K562 (cell line): ENCODE data around the gene UBE2L6. TPM values are rescaled to one million over a fixed set of nuclear protein-coding genes. Genes with fewer than 3 reads are reported as not detected.

ENCODE experiments used
- ATAC-seq: fragments of 200-7000 bp; cut with Tn5 transposase; 3 replicates; pipeline ENCODE4 v1.9.1; 2020; ENCODE audit warnings: moderate library complexity
- BruUV-seq: library from RNA; stranded (reverse); fragments of 400-500 nt; replicated peaks from 2 replicates; lab custom pipeline; 2021; lab: Mats Ljungman, UMichigan
- CTCF ChIA-PET: fragments of 300-600 bp; formaldehyde crosslinking; extraction: SDS; loops from one replicate; lab custom pipeline; 2021; ENCODE audit warnings: low intra/inter-chr PET ratio; lab: Yijun Ruan, JAX
- POLR2A ChIA-PET: fragments of 300-600, 350-650 bp; sonication (Branson Sonifier 250); formaldehyde crosslinking; extraction: SDS; loops from one replicate; lab custom pipeline; 2021; ENCODE audit warnings: antibody characterized with exemption, inconsistent platforms; lab: Yijun Ruan, JAX
- DNase-seq, 4 experiments: peaks; one replicate each; pipeline versions ENCODE4 v3.0.0 to v3.0.0-alpha.2; 2011 to 2018; ENCODE audit warnings: low spot score in 3 of 4, mixed read lengths in 3 of 4; ENCODE audit errors: extremely low read depth in 1 of 4
- FAIRE-seq: peaks from 2 replicates; lab custom pipeline; 2011; peaks lifted over from hg19 to GRCh38; lab: Jason Lieb, UNC
- H2AFZ ChIP-seq: 2 replicates; pipeline ENCODE4 v1.6.0; 2011; ENCODE audit warnings: low read depth, low read length, control low read depth, inconsistent platforms
- H3K27ac ChIP-seq: fragments of 200-600 bp; 3 replicates; pipeline ENCODE4 v1.8.0; 2011; ENCODE audit warnings: low read depth, mild to moderate bottlenecking, control low read depth, inconsistent platforms, low read length, moderate library complexity, mixed read lengths; ENCODE audit errors: extremely low read depth
- H3K27me3 ChIP-seq, 2 experiments: fragments of 300-600 bp in 1 of 2; 2 replicates in 1 of 2; 3 replicates in 1 of 2; pipeline versions ENCODE4 v1.6.0 to v1.8.0; 2011; ENCODE audit warnings: inconsistent platforms in 2 of 2, low read length in 2 of 2, mild to moderate bottlenecking in 1 of 2, mixed read lengths in 1 of 2, moderate library complexity in 1 of 2; ENCODE audit not compliant: control insufficient read depth in 2 of 2, insufficient read depth in 2 of 2
- H3K36me3 ChIP-seq: fragments of 300-600 bp; 3 replicates; pipeline ENCODE4 v1.8.0; 2011; ENCODE audit warnings: mild to moderate bottlenecking, low read length, inconsistent platforms; ENCODE audit not compliant: control insufficient read depth, insufficient read depth
- H3K4me1 ChIP-seq, 2 experiments: fragments of 200-600 bp in 1 of 2; replicated peaks in 1 of 2; 2 replicates in 1 of 2; 3 replicates in 1 of 2; pipeline versions ENCODE4 v1.5.1 to v1.8.0; 2011; ENCODE audit warnings: inconsistent platforms in 2 of 2, low read length in 2 of 2, mild to moderate bottlenecking in 1 of 2, mixed read lengths in 1 of 2, moderate library complexity in 1 of 2; ENCODE audit not compliant: control insufficient read depth in 2 of 2, insufficient read depth in 2 of 2
- H3K4me2 ChIP-seq: 2 replicates; pipeline ENCODE4 v1.6.1; 2011; ENCODE audit warnings: low read length, control low read depth, inconsistent platforms, mixed read lengths; ENCODE audit not compliant: insufficient read depth
- H3K4me3 ChIP-seq: fragments of 200-600 bp; sonication (generic), shearing (Covaris generic); 2 replicates; pipeline ENCODE4 v1.5.1; 2016; ENCODE audit warnings: control low read depth, inconsistent platforms
- H3K79me2 ChIP-seq: fragments of 200-600 bp; 3 replicates; pipeline ENCODE4 v1.8.0; 2011; ENCODE audit warnings: low read length, inconsistent platforms; ENCODE audit not compliant: control insufficient read depth, insufficient read depth
- H3K9ac ChIP-seq, 2 experiments: 2 replicates each; pipeline versions ENCODE4 v1.6.0 to v1.6.1; 2011; ENCODE audit warnings: low read depth in 2 of 2, low read length in 2 of 2, control low read depth in 1 of 2, inconsistent platforms in 1 of 2, mild to moderate bottlenecking in 1 of 2, mixed read lengths in 1 of 2; ENCODE audit not compliant: insufficient read depth in 1 of 2
- H3K9me1 ChIP-seq: one replicate; pipeline ENCODE4 v1.6.0; 2011; ENCODE audit warnings: inconsistent platforms, mild to moderate bottlenecking, low read length, moderate library complexity; ENCODE audit not compliant: control insufficient read depth, insufficient read depth
- H3K9me3 ChIP-seq: replicated peaks from 2 replicates; pipeline ENCODE4 v1.5.1; 2011; ENCODE audit warnings: low read depth, low read length, inconsistent platforms; ENCODE audit not compliant: control insufficient read depth, insufficient read depth
- H4K20me1 ChIP-seq: replicated peaks from 2 replicates; pipeline ENCODE4 v1.6.1; 2011; ENCODE audit warnings: low read length, inconsistent platforms, mixed read lengths; ENCODE audit not compliant: control insufficient read depth, insufficient read depth
- BCOR ChIP-seq: fragments of 450-650 bp; IDR thresholded peaks from 2 replicates; pipeline ENCODE4 v1.6.1; 2016
- XRCC3 ChIP-seq: fragments of 450-650 bp; IDR thresholded peaks from 2 replicates; pipeline ENCODE4 v1.6.1; 2017; ENCODE audit warnings: mild to moderate bottlenecking, moderate library complexity
- ZFP36 ChIP-seq: fragments of 150-350 bp; IDR thresholded peaks from 2 replicates; pipeline ENCODE4 v1.6.1; 2018; ENCODE audit warnings: low read length, low read depth; ENCODE audit not compliant: partially characterized antibody
- WGBS: fragments of 100-300 bp; shearing (Covaris generic); methylation state at CpG from one replicate; pipeline ENCODE4 v1.1.6; 2016; ENCODE audit warnings: low coverage, mixed read lengths; ENCODE audit not compliant: insufficient coverage; ENCODE audit errors: missing lambda C conversion rate; 5-methylcytosine and 5-hydroxymethylcytosine counted together
- in situ Hi-C: fragments of 300-500 bp; cut with MboI; formaldehyde crosslinking; loops from 4 replicates; pipeline ENCODE4 v1.15.0; 2018; ENCODE audit warnings: inconsistent platforms, mixed read lengths
- intact Hi-C: fragments of 100-400 bp; cut with micrococcal nuclease; formaldehyde crosslinking; loops from 2 replicates; pipeline ENCODE4 v1.14.2; 2022
- polyA plus RNA-seq, 8 experiments: library from polyadenylated mRNA; depleted of rRNA in 4 of 8; stranded (reverse) in 5 of 8; unstranded in 3 of 8; fragments of >200 nt; fragmentation: Nextera tagmentation in 2 of 8; fragmentation: Illumina TruSeq in 1 of 8; extraction: Ambion mirVana in 2 of 8; extraction: Trizol in 1 of 8; gene quantifications; 2 replicates each; pipeline versions ENCODE4 v1.2.1 to v1.2.3, GENCODE V29; 2011 to 2014; ENCODE audit warnings: inconsistent platforms in 1 of 8, missing spikeins in 1 of 8
- total RNA-seq, 7 experiments: library from RNA; depleted of rRNA in 6 of 7; stranded (reverse); fragments of >200 nt in 6 of 7; fragmentation: Illumina TruSeq in 2 of 7; extraction: Trizol in 2 of 7; gene quantifications; 2 replicates each; pipeline versions ENCODE4 v1.2.1 to v1.2.3, GENCODE V29; 2011 to 2021; ENCODE audit warnings: low replicate concordance in 1 of 7
- TF ChIP-seq, protein P1 (sequence below): fragments of 250-450 bp; sonication (Bioruptor Pico); IDR thresholded peaks from 2 replicates; pipeline ENCODE4 v1.8.0; 2021; ENCODE audit warnings: borderline replicate concordance, mild to moderate bottlenecking, moderate library complexity; ENCODE audit not compliant: poor library complexity, severe bottlenecking
- TF ChIP-seq, protein P2 (sequence below): fragments of 450-650 bp; IDR thresholded peaks from 2 replicates; pipeline ENCODE4 v1.6.1; 2016; ENCODE audit warnings: low read depth
- TF ChIP-seq, protein P3 (sequence below): fragments of 250-450 bp; sonication (Bioruptor Pico); IDR thresholded peaks from 2 replicates; pipeline ENCODE4 v1.8.0; 2021; ENCODE audit warnings: moderate library complexity, mild to moderate bottlenecking, inconsistent platforms

UBE2L6 gene
- total and polyA plus RNA-seq, 9 of the 15 experiments (the other 6 are each of a cell fraction or from before 2014, with no cell fraction given) = 5.9 to 24.9 (median 9.7) TPM

DNA sequence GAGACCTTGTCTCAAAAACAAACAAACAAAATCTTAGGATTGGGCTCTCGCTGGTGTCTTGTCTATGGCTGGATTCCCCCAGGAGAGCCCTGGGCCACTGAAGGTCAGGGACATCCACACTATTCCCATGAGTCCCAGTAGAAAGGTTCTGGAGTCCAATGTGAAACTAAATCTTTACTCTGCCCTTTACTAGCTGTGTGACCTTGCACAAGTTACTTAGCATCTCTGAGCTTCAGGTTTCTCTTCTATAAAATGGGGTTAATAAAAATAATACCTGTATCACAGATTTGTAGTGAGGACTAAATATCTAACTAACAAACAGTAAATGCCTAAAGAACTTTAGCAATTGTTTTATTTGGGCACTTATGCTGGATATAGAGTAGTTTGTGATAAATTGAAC lies 61.0 kb downstream of the UBE2L6 start:
- intact Hi-C loops (no loop called here), in situ Hi-C loops (no loop called here)
- H3K27me3 ChIP-seq = no peaks in the 10 kb centered on the region
- H3K9me1 ChIP-seq = no peaks in the 10 kb centered on the region
- no peaks in the 10 kb centered on the region for H3K4me1 ChIP-seq
- peaks cover 18% of the 10 kb centered on the region for H3K79me2 ChIP-seq
- DNase-seq = no peak
- H3K9ac ChIP-seq = no peak overlapping the region
- ChIA-PET CTCF (no interaction called here), POLR2A (interaction anchor here (0.7 to 1.4 kb wide), 4 partner anchors 9 to 266 kb away, joined by 3 to 7 read pairs (median 4); partner anchors contain the start of gene SLC43A1)
- peaks cover 5% of the 10 kb centered on the region; the same call in 1 of the 2 replicates for H4K20me1 ChIP-seq
- no peak overlapping the region for H3K4me2 ChIP-seq
- WGBS = 100% methylated on average over 1 of the region's 1 CpG
- no peak overlapping the region for H2AFZ ChIP-seq
- no peaks in the 10 kb centered on the region for H3K9me3 ChIP-seq
- H3K4me3 ChIP-seq = no peak overlapping the region
- peaks cover 50% of the 10 kb centered on the region for H3K36me3 ChIP-seq
- H3K27ac ChIP-seq = no peak overlapping the region
- ATAC-seq = no peak
- peak; percentile 37 for FAIRE-seq
- no TSS peak for BruUV-seq
- TF ChIP-seq, protein P1, sequence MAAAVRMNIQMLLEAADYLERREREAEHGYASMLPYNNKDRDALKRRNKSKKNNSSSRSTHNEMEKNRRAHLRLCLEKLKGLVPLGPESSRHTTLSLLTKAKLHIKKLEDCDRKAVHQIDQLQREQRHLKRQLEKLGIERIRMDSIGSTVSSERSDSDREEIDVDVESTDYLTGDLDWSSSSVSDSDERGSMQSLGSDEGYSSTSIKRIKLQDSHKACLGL (CRISPR knock-in tag) = no peak
- TF ChIP-seq XRCC3 (no peak), ZFP36 (peak; percentile 23), BCOR (peak; percentile 35; the same call in 1 of the 2 replicates)
- TF ChIP-seq, protein P2, sequence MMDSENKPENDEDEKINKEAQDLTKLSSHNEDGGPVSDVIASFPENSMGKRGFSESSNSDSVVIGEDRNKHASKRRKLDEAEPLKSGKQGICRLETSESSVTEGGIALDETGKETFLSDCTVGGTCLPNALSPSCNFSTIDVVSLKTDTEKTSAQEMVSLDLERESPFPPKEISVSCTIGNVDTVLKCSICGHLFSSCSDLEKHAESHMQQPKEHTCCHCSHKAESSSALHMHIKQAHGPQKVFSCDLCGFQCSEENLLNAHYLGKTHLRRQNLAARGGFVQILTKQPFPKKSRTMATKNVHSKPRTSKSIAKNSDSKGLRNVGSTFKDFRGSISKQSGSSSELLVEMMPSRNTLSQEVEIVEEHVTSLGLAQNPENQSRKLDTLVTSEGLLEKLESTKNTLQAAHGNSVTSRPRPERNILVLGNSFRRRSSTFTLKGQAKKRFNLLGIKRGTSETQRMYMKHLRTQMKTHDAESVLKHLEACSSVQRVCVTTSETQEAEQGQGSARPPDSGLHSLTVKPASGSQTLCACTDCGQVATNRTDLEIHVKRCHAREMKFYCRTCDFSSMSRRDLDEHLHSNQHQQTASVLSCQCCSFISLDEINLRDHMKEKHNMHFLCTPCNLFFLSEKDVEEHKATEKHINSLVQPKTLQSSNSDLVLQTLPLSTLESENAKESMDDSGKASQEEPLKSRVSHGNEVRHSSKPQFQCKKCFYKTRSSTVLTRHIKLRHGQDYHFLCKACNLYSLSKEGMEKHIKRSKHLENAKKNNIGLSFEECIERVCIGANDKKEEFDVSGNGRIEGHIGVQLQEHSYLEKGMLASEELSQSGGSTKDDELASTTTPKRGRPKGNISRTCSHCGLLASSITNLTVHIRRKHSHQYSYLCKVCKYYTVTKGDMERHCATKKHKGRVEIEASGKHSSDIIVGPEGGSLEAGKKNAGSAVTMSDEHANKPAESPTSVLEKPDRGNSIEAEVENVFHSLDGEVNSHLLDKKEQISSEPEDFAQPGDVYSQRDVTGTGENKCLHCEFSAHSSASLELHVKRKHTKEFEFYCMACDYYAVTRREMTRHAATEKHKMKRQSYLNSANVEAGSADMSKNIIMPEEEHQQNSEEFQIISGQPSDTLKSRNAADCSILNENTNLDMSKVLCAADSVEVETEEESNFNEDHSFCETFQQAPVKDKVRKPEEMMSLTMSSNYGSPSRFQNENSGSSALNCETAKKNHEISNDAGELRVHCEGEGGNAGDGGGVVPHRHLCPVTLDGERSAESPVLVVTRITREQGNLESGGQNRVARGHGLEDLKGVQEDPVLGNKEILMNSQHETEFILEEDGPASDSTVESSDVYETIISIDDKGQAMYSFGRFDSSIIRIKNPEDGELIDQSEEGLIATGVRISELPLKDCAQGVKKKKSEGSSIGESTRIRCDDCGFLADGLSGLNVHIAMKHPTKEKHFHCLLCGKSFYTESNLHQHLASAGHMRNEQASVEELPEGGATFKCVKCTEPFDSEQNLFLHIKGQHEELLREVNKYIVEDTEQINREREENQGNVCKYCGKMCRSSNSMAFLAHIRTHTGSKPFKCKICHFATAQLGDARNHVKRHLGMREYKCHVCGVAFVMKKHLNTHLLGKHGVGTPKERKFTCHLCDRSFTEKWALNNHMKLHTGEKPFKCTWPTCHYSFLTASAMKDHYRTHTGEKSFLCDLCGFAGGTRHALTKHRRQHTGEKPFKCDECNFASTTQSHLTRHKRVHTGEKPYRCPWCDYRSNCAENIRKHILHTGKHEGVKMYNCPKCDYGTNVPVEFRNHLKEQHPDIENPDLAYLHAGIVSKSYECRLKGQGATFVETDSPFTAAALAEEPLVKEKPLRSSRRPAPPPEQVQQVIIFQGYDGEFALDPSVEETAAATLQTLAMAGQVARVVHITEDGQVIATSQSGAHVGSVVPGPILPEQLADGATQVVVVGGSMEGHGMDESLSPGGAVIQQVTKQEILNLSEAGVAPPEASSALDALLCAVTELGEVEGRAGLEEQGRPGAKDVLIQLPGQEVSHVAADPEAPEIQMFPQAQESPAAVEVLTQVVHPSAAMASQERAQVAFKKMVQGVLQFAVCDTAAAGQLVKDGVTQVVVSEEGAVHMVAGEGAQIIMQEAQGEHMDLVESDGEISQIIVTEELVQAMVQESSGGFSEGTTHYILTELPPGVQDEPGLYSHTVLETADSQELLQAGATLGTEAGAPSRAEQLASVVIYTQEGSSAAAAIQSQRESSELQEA = no peak
- TF ChIP-seq, protein P3, sequence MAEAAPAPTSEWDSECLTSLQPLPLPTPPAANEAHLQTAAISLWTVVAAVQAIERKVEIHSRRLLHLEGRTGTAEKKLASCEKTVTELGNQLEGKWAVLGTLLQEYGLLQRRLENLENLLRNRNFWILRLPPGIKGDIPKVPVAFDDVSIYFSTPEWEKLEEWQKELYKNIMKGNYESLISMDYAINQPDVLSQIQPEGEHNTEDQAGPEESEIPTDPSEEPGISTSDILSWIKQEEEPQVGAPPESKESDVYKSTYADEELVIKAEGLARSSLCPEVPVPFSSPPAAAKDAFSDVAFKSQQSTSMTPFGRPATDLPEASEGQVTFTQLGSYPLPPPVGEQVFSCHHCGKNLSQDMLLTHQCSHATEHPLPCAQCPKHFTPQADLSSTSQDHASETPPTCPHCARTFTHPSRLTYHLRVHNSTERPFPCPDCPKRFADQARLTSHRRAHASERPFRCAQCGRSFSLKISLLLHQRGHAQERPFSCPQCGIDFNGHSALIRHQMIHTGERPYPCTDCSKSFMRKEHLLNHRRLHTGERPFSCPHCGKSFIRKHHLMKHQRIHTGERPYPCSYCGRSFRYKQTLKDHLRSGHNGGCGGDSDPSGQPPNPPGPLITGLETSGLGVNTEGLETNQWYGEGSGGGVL (CRISPR knock-in tag) = no peak
